ENCODE results near the gene DRAXIN.
A peak's percentile ranks its signal among the peaks of the same experiment; 100 is the strongest.

Gene DRAXIN

DNA sequence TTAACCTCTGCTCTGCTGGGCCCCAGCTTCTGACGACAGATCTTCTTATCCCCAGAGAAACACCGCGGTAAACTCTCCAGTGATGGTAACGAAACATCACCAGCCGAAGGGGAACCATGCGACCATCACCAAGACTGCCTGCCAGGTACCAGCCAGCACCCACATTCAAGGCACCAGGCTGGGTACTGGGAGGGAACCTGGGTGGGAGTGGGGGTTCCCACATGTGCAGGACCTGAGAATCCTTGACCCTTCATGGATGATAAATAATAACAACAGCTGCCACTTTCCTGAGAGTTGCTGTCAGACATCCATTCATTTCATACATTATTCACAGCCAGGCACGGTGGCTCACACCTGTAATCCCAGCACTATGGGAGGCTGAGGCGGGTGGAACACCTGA is 20.8 kb downstream of the DRAXIN start:
- DNase-seq, result no peak

DNA sequence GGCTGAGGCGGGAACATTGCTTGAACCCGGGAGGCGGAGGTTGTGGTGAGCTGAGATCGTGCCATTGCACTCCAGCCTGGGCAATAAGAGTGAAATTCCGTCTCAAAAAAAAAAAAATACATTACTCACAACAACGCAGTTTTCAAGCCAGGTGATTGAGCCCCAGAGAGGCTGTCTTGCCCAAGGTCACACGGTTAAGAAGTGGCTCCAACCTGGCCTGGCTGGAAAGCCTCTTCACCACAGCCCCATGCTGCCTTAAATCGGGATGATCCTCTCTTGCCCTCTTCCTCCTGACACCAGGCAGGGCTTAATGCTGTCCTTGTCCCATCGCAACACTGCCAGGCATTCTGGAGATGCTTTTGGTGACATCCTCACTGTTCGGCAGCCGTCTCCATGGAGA is 21.6 kb downstream of the DRAXIN start:
- no peak for DNase-seq

DNA sequence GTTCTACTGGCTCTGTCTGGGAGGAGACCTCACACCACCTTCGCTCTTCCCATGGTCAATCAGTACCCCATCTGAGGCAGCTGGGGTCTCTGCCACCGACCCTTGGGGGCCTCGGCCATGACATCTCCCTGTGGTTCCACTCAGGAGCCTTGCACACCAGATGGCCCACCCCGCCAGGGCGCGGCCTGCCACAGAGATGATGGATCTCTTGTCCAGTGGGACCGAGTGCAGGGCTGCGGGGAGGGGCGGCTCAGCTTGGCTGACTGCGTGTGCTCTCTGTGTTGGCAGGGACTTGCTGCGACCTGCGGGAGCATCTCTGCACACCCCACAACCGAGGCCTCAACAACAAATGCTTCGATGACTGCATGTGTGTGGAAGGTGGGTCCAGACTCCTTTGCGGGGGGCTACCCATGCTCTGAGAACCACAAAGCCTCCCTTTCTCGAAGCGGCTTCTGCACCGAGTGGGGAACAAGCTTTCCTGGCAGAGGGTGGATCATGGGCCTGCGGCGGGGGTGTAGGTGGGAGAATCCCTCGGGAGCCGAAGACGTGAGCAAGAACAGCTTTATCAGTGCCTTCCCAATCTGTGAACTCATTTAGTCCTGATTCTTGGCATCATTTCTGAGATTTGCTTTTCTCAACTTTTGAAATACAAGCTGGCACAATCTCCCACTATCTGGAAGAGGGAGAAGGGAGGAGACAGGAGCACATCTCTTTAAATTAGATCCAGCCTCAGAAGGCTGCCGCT is 23.5 kb downstream of the DRAXIN start:
- DNase-seq, result no peak

DNA sequence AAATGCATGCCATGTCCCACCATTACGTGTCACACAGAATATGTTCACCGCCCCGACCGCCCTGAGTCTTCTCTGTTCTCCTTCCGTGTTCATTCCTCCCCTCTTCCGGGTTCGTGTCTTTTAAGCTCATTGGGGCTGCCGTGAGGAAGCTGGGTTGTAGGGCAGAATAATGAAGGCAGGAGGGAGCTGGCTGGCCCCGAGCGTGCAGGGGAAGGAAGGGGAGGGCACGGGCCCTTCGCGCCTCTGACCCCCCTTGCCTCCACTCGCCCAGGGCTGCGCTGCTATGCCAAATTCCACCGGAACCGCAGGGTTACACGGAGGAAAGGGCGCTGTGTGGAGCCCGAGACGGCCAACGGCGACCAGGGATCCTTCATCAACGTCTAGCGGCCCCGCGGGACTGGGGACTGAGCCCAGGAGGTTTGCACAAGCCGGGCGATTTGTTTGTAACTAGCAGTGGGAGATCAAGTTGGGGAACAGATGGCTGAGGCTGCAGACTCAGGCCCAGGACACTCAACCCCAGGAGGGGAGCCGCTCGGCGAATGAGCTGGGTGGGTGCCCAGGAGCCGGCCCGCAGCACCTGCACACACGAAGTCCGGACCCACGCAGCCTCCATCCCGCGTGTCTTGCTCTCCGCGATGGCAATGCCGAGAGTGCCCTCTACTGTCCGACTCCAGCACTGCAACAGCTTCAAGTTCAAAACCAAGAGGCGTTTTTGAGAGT is 28.0 kb downstream of the DRAXIN start:
- peak; percentile 93 for DNase-seq

DNA sequence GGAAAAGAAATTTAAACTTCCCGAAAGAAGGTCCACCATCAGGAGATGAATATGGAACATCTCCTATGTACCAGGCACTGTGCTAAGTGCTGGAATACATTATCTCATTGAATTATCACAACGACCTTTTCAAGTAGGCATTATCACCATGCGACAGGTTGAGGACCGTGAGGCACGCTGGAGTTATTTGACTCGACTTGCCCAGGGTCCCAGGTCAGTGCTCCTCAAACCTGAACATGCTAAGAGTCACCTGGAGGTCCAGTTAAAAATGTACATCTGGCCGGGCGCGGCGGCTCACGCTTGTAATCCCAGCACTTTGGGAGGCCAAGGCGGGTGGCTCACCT is 28.5 kb downstream of the DRAXIN start:
- no peak for DNase-seq

DNA sequence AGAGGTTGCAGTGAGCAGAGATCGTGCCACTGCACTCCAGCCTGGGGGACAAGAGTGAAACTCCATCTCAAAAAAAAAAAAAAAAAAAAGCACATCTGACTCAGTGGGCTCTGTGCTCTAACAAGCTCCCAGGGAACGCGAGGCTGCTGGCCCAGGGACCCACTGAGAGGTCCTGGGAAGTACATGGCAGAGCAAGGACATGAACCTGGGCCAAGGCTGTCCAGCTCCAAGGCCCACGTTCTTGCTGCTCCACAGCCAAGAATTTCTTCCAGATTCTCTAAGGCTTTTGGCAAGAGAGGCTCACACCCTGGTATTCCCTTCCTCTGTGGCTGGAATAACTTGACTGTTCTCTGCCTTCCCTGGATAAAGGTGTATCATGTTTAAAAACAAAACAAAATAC is 29.0 kb downstream of the DRAXIN start:
- DNase-seq, result no peak

DNA sequence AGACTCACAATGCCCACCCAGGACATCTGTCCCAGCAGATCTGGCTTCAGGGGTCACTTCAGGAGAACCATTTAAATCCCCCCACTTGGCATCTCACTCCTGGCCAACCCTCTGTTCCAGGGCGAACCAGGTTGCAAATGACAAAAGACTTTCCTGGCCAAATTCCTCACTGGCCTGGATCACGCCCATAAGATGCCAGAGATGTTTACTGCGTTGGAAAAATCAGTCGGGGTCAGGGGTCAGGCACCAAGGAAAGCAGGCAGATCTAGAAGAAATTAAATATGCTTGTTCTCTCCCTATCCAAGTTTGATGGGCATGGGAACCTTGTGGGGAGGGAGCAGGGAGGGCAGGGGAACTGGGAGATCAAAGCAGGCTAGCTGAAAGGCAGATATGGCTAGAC is 29.8 kb downstream of the DRAXIN start:
- DNase-seq, result no peak

DNA sequence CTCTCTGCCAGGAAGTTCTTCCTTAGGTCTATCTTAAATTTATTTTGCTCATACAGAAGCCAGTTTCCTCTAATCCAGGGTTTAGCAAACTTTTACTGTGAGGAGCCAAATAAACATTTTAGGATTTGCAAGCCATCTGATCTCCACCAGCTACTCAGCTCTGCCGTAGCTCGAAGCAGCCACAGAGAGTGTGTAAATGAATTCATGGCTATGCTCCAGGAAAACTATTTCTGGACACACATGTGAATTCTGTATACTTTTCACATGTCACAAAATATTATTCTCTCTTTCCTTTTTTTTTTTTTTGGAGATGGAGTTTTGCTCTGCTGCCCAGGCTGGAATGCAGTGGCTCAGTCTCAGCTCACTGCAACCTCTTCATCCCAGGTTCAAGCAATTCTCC is 31.0 kb downstream of the DRAXIN start:
- no peak for DNase-seq

DNA sequence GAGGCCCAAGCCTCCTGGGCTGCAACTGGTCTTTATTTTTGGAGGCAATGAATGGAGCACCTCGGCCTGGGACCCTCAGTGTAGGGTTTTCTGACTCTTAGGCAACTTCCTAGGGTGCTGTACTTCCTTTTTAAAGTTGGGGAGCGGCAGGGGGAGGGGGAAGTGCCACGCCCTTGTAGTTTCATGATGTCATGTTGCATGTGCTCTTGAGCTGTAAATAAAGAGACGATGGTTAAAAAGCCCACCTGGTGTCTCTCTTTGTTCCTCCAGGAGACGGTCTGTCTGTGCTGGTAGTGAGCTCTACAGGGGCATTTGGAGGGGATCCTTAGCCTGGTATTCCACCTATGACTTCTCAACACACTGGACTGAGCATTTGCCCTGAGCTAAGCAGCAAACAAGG is 34.1 kb downstream of the DRAXIN start:
- no peak for DNase-seq

DNA sequence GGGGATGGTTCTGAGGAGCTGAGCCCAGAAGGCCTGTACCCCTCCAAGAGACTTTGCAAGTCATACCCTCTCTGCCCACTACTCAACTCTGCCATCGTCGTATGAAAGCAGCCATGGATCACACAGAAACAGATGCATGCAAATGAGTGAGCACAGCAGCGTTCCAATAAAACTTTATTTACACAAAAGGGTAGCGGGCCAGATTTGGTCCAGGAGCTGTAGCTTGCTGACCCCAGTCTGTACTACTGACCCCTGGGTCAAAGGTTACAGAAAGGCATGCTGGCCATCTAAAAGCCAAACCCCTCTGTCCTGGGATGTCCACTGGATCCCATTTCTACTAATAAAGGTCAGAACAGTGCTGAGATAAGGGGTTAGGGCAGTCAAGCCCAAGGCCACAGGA is 35.6 kb downstream of the DRAXIN start:
- DNase-seq, result no peak

DNA sequence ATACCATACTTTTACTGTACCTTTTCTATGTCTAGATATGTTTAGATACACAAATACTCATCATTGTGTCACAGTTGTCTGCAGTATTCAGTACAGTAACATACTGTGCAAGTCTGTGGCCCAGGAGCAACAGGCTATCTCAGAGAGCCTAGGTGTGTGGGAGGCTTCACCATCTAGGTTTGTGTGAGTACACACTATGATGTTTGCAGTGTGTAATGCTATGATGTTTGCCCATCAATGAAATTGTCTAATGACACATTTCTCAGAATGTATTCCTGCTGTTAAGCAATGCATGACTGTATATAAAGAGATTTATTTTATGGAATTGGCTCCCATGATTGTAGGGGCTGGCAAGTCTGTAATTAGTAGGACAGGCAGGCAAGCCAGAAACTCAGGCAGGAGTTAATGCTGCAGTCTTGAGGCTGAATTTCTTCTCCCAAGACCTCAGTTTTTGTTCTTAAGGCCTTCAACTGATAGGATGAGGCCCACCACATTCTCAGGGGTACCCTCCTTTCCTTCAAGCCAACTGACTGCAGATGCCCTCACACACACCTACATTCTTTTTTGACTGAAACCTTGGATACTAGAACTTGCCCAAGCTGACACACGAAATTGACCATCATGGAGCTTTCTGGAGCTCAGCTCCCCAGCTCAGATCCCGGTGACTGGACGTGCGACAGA is 36.8 kb downstream of the DRAXIN start:
- no peak for DNase-seq

DNA sequence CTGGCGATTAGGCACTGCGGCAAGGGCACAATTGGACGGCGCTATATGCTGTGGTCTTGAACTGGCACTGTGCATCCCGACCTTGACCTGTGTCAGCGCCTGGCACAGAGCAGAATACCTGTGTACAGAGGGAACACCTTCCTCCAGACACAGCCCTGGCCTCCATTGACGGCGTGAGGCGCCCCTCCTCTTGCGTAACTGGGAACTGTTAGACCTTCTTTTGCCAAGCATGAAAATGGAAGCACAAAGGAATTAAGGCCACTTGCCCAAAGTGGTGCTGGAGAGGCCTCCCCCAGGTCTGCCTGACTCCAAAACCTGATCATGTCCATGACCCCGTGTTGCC is 37.6 kb downstream of the DRAXIN start:
- DNase-seq, result no peak

DNA sequence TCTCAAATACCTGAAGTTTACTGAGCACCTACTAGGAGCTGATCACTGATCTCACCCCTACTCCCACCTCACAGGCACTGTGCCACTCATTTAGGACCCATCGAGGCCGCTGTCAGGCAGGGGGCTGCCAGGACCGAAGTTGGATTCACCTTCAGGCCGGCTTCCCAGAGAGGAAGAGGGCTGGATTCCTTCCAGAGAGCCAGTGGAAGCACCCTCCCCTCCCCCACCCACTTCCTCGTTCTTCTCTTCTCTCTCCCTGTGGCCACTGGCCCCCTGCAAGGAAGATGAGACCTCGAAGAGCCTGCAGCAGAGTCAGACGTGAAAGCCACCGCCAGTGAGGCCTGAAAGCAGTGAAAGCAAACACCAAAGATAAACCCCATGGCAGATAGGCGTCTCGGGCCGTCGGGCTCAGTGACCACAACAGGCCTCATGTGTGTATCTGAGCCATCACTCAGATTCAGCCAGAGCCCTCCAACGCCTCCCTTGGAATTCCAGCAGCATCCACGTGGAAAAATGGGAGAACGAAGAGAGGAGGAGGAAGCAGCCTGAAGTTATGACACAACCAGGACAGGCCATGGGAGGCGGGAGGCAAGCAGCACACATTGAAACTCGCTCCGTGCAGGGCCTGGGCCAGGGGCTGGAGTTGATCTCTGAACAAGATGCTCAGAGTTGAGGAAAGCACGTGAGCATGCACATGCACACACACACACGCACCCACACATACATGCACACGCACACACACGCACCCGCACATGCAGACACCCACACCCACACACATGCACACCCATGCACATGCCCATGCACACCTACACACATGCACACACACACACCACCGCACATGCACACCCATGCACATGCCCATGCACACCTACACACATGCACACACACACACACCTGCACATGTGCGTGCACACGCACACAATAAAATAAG is 38.3 kb downstream of the DRAXIN start:
- no peak for DNase-seq

DNA sequence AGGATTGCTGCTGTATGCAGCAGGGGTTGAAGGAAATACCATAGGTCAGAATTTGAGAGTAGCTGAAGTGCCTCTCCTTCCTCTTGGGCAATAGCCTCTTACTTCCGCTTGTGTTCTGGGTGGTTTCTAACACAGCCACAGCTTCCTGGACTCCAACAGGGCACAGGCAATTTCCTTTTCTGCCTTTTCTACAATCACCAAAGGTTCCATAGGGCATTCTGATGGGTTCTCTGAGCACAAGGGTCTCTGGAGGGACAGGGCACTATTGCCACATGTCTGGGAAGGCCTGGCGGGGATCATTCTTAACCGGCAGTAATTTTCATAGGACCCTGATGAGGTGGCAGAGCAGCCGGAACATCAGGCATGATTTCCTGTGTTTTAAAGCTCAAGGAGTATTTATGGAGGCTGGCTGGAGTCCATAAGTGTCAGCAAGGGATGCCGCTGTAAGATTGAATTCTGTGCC is 39.0 kb downstream of the DRAXIN start:
- peak; percentile 53 for DNase-seq

DNA sequence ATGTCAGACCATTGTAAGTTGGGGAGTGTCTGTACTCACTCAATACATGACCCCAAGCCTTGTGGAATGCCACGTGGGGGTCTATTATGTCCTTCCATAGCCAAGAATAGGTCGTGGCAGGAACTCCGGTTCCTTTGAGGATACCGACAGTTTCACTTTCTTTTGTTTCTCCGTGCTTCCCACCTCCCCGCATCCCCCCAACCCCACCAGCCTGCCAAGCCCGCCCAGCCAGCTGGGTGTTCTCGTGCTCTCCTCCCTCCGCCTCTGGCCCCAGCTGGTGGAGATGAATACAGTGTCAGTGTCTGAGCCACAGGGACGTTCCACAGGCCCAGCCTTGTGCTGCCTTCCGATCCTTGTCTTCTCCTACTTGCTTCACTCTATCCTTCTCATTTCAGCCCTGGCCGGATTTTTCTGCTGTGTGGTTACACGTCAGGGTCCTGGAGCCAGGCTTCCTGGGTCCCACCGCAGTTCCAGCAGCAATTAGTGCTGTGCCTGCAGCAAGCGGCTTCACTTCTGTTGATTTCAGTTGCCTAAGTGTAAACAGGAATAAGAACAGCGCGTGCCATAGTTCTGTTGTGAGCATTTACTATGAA is 40.3 kb downstream of the DRAXIN start:
- peak; percentile 48 for DNase-seq

DNA sequence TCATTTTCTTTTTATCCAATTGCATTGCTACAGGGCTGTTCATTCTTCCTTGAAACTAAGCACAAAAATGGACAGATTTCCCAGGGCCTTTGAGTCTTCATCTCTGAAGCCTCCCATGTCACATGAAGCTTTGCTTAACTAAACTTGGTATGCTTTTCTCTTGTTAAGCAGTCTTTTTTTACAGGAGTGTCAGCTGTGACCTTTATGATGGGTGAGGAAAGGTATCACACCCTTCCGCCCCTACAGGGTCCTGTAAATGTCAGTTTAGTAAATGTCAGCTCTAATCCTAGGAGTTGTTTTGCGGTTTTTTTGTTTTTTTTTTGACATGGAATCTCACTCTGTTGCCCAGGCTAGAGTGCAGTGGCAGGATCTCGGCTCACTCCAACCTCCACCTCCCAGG is 41.8 kb downstream of the DRAXIN start:
- no peak for DNase-seq

DNA sequence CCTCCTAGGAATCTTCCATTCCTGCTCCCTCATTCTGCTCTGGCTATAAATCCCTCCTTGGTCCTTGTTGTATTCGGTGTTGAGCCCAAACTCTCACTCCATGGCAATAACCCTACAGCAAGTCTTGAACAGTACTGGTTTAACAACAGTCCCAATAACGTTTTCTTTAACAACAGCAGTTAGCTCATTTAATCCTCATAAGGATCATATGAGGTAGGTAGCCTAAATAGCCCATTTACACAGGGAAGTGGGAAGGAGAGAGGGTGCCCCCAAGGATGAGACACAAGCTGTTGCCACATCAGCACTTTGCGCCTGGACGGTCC is 44.0 kb downstream of the DRAXIN start:
- no peak for DNase-seq

DNA sequence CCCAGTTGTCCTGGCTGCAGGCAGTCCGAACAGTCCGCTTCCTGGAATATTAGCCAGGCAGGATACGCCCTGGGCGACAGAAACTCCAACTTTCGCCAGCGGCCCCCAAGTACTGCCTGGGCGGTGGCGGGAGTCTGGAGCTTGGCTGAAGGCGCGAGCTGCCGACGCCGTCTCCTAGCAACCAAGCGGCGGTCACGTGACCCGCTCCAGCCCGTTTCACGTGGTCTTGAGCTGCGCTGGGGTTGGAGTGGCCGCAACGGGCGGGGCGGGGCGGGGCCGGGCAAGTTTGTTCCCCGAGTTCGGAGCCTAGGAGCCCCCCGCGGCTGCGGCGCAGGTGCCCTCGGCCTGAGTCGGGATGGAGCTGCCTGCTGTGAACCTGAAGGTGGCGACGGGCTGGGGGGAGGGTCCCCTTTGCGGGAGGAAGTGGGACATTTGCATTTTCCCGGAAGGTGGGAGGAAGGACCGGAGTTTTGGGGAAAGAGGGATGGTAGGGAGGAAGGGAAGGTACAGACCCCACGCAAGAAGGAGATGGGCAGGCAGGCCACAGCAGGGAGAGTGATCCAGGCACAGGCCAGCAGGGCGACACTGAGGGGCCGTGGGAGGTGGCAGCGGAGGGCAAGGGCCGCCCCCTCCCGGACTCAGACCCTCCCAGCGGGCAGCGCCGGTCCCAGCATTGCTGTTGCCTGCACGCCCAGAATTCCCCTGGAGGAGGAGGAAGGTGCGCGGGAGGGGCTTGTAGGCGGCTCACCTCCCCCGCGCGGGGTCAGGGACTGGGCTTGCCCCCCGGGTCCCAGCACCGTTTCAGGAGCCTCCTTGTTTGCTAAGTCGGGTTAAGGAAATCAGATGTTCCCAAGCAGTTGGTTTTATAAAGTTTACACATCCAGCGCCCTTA is 44.6 kb downstream of the DRAXIN start, which contains the start of gene AGTRAP:
AGTRAP (plus strand) TSS at position 283 of the 892 bp plus-strand sequence; CDS start at position 356, 73 bp downstream.
- DNase-seq, result peak; percentile 90

DNA sequence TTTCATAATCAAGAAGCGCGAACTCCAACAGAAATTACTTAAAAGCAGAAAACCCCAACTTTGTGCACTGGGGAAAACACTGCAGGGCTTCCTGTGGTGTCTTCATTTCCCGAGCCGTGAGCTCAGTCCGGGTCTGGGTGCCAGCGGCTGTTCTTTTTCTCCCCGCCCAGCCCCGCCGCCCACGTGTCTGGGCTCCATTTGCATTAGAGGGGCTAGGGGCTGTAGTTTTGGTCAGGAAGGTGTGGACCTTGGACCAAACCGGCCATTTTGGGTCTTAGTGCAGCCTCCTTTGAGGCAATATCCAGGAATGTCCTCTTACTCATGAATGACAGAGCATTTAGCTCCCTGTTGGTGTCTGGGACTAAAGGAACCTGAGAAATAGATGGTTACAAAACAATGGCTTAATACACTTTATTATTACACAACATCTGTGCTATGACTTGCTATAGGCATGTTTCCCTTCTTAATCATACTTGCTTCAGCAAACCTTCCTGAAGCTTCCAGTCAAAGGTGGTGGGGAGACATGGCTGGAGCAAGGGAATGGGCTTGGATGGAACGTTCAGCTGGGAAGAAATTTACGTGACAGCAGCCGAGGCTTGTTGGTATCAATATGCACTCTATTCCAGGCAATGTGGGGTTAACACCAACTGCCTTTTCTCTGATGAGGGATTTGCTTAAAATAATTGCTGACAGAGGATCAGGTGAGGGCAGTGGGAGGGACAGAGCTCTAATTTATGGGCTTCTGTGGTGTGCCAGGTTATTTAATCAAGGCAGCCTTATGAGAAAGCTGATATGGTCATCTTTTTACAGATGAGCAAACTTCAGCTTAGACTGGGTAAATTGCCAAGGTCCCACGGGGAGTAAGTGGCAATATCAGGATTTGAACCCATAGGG is 45.5 kb downstream of the DRAXIN start:
- peak; percentile 64 for DNase-seq

DNA sequence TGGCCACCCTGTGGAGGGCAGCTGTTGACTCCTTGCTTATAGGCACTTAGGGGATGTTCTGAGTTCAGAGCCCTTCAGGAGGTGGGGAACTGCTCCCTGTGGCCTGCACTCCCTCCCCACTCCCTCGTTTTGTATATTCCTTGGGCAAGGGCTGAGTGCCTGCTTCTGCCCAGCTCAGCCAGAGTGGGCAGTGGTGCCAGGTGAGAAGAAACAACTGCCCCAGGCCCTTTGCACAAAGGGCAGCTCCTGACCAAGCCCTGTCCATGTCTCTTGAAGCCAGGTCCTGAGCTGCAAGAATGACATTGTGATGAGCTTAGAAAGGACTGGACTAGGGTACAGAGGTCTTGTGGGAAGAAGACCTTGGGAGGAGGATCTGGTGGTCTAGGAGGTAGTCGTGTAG is 46.6 kb downstream of the DRAXIN start:
- DNase-seq, result no peak

DNA sequence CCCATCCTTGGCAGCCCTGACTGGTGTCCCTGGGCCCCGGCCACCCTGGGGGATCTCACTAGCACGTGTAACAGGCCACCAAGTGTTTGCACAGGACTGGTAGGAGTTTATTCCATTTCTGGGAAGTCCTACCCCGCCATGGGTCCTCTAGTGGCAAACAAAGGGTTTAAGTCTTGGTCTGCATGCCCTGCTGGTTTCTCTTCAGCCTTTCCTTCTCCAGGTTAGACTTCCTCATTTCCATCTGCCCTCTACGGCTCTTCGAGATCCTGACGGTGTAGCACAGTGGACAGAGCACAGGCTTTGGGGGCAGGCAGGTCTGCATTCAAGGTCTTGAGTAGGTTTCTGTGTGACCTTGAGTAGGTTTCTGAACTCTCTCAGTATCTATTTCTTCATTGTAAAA is 47.3 kb downstream of the DRAXIN start:
- no peak for DNase-seq

Data from CD4-positive, alpha-beta T cell treated with Interleukin-6 for 4 hours (primary cell).